Epithelial cell of esophagus (primary cell): Measurements from ENCODE around the gene SLC16A6.
"Not testable (repeated sequence)": the region's sequence is repeated elsewhere in the genome, so short reads cannot be mapped to it uniquely, and the experiment has no call there.

Experiments used
- DNase-seq: peaks from one replicate; pipeline ENCODE4 v3.0.0; 2010; ENCODE audit warnings: low read depth
- H3K4me3 ChIP-seq: 2 replicates; pipeline ENCODE4 v1.5.1; 2011; ENCODE audit warnings: mild to moderate bottlenecking, low read length, control low read depth
- TF ChIP-seq, protein P1 (sequence below): IDR thresholded peaks from 2 replicates; pipeline ENCODE4 v1.5.1; 2011; ENCODE audit warnings: low read depth, mild to moderate bottlenecking, low read length, control low read depth, inconsistent platforms; ENCODE audit not compliant: insufficient read depth; ENCODE audit errors: missing control alignments

The SLC16A6 gene, protein sequence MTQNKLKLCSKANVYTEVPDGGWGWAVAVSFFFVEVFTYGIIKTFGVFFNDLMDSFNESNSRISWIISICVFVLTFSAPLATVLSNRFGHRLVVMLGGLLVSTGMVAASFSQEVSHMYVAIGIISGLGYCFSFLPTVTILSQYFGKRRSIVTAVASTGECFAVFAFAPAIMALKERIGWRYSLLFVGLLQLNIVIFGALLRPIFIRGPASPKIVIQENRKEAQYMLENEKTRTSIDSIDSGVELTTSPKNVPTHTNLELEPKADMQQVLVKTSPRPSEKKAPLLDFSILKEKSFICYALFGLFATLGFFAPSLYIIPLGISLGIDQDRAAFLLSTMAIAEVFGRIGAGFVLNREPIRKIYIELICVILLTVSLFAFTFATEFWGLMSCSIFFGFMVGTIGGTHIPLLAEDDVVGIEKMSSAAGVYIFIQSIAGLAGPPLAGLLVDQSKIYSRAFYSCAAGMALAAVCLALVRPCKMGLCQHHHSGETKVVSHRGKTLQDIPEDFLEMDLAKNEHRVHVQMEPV

DNA sequence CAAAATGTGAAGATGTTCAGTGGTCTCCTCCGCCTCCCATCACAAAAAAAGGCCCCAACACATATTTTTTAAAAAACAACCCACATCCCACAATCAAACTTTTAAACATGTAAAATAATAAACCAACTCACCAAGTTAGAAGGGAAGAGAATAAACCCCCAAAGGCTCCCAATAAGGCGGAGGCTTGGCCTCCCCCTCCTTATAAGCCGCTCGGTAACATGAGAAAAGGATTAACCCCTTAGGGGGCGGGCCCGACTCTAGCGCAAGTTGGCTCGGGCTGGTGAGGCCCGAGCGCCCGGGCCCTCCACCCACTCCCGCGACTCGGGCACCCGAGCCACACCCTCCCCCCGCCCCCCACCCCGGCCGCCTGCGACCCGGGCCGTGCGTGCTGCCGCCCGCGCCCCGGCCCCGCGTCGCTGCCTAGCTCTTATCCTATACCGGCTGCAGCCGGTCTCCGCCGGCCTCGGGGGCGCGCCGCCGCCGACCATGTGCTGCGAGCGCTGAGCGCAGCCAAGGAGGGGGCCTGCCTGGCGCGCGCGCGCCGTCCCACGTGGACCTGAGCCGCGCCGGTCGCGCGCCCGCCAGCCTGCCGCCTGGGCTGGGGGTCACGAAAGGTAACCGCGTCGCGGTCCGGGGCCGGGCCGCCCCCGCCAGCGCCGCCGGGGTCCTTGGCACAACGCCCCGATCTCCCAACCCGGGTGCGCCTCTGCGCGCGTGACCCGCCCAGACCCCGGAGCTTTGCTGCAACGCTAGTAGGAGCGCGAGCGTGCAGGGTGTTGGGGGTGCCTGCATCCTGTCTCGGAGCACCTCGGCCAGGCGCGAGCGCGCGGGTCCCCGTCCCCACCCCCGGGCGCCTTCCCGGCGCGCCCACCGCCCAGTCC lies at the start of gene SLC16A6, which contains the start of gene ARSG:
Gene SLC16A6, minus strand, starts transcription at position 173 of the 881 bp plus-strand sequence. CDS start 12,807 bp downstream, outside the sequence.
Gene ARSG, plus strand, starts transcription at position 541 of the 881 bp plus-strand sequence. CDS start 15,999 bp downstream, outside the sequence.
- peak; percentile 45 for DNase-seq
- TF ChIP-seq, protein P1, sequence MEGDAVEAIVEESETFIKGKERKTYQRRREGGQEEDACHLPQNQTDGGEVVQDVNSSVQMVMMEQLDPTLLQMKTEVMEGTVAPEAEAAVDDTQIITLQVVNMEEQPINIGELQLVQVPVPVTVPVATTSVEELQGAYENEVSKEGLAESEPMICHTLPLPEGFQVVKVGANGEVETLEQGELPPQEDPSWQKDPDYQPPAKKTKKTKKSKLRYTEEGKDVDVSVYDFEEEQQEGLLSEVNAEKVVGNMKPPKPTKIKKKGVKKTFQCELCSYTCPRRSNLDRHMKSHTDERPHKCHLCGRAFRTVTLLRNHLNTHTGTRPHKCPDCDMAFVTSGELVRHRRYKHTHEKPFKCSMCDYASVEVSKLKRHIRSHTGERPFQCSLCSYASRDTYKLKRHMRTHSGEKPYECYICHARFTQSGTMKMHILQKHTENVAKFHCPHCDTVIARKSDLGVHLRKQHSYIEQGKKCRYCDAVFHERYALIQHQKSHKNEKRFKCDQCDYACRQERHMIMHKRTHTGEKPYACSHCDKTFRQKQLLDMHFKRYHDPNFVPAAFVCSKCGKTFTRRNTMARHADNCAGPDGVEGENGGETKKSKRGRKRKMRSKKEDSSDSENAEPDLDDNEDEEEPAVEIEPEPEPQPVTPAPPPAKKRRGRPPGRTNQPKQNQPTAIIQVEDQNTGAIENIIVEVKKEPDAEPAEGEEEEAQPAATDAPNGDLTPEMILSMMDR, result no peak
- peak within 1 kb of the TSS; percentile 60 for H3K4me3 ChIP-seq

DNA sequence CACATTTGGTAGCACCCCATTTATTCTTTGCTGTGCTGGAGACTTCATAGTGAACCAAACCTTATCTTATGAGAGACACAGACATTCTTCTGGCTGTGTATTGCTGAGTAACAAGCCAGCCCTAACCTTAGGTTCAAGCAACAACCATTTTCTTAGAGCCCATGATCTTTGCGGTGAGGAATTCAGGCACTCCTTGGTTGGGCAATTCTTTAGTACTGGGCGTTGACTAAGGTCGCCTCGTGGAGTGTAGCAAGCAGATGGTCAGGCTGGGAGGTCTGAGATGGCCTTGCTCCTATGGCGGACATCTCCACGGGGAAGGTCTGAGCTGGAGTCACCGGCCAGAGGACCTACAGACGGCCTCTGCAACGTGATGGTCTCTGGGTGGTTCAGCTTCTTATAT lies 43.5 kb upstream of the SLC16A6 start:
- TF ChIP-seq, protein P1, result no peak
- no peak for DNase-seq

DNA sequence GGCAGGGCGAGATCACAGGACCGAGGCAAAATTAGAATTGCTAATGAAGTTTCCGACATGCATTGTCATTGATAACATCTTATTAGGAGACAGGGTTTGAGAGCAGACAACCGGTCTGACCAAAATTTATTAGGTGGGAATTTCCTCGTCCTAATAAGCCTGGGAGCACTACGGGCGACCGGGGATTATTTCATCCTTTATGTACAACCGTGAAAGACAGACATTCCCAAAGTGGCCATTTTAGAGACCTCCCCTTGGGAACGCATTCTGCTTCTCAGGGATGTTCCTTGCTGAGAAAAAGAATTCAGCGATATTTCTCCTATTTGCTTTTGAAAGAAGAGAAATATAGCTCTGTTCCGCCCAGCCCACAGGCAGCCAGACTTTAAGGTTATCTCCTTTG lies 41.0 kb upstream of the SLC16A6 start:
- DNase-seq, H3K4me3 ChIP-seq: not testable (repeated sequence)

More for the DNA sequence above, 43.5 kb upstream of the SLC16A6 start:
- no peak overlapping the region for H3K4me3 ChIP-seq

DNA sequence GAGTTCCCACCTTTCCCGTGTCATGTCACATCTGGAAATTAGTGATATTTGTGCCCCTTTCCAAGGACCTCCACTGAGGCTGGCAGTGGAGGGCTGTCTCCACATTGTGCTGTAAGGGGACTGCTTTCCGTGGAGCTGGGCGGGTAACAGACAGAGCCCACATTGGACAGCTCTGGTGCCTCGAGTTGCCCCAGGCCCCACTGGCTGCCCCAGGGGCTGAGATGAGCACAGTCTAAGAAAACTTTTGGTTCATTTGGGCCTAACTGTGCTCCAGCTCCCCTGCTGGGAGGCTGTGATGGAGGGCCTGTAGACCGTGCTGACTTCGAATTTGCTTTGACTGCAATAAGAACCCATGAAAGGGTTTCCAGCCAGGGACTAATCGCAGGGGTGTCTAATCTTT lies 38.4 kb upstream of the SLC16A6 start:
- DNase-seq, result no peak
- H3K4me3 ChIP-seq, result no peak overlapping the region
- TF ChIP-seq, protein P1, result no peak

DNA sequence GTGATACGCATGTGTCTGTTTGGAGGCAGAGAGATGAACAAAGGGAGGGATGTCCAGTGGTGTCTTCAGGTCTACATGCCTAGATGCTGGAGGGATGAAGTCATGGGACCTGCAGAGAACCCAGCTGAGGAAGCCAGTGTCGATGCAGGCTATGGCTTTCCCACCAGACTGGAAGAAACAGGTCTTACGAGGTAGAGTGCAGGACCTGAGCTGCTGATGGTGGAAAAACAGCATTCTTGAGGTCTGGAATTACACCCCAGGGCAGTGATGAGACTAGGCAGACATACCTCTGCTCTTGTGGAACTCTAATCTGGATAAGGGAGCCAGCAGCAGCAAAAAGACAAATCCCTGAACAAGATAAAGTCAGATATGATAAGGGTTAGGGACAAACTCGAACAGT lies 37.7 kb upstream of the SLC16A6 start:
- TF ChIP-seq, protein P1, result no peak
- peak; percentile 75 for DNase-seq
- H3K4me3 ChIP-seq, result no peak overlapping the region

DNA sequence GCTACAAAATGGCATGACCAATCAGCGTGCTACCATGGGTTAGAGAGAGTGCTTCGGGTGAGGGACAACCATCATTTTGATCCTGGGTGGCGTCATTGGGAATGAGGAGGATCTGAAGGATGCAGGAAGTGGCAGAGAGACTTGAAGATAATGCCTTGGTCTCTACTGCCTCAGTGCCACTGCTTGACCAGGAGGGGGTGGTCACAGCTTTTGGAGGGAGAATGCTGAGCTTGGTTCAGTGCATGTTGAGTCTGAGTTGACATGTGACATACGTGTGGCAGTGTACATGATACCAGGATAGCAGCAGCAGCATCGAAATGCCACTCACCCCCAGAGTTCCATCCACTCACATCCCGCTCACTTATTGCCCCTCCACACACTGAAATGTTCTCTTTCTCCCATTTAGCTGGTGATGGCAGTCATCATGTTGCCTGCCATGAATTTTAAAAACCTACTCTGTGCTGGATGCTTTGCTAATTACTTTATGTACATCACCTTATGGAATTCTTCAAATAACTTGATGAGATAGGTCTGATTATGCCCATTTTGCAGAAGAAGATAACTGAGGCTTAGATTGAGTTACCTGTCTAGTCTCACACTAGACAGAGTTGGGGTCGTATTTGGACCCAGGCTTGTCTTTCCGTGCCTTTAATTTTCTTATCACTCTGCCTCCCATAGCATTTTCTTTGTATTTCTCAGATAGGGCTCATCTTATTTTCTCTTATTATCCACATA lies 37.1 kb upstream of the SLC16A6 start:
- H3K4me3 ChIP-seq, result no peak overlapping the region
- TF ChIP-seq, protein P1, result no peak
- no peak for DNase-seq

DNA sequence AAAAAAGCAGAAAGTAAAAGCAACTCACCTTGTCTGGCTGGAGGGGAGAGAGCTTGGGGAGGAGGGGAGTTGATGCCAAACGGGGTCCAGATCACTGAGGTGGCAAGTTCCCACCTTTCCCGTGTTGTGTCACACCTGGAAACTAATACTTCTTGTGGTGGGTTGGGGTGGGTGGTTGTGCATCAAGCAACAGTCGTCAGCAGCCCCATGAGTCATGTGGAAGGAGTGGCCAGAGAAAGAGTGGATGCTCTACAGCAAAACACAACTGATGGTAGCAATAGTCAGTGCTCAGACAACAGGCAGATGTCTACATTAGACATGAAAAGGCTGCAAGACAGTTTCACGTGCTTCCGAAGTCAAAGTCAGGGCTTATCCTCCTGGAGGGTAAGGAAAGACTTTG lies 35.8 kb upstream of the SLC16A6 start:
- DNase-seq, result peak; percentile 26
- H3K4me3 ChIP-seq, result no peak overlapping the region
- TF ChIP-seq, protein P1, result no peak
